Measurements from ENCODE around the gene TCERG1L.

TCERG1L gene

DNA sequence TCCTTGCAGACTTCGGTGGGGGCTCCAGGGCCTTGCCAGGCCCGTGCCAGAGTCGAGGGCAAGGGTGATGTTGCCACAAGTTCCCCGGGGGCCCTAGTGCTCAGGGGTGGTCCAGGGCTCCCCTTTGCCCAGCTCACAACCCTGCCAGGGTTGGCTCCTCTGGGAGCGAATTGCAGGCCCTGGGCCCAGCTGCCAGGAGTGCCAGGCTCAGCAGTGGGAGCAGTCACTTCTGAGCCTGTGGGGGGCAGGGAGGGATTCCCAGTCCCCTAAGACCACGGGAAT, 43.8 kb downstream of the TCERG1L start:
- DNase-seq = no peak

GRCh38 chr10:131266936-131267813, 44.3 kb downstream of the TCERG1L start:
- DNase-seq = no peak

DNA sequence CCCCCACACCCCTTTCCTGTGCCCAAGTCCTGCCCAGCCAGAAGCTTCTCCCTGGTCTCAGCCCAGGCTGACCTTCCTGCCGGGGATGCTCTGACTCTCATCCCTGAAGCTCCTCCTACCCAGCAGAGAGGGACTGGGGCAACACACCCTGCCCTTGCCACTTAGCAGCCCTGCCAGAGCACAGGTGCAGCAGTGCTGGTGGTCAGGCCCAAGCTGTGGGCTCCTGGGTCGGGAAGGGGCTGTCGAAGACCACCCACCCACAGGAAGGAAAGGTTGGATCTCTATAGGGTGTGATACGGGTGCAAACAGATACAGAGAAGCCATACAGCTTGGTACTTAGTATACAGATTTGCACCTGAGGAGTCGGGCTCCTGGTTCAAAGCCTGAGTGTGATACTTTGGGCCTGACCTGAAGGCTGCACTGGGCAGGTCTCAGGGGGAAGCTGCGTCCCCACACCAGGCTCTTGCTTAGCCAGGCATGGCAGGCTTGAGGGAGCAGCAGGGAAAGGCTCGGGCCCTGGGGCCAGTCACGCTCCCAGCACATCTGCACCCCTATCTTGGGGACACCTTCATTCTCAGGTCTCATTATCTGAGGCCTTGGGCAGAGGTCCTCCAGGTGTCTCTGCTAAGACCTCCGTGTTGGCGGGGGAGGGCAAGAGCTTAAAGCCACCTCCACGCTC, 47.3 kb downstream of the TCERG1L start:
- no peak for DNase-seq

- DNase-seq = no peak
Measured at GRCh38 chr10:131261890-131262475, 49.5 kb downstream of the TCERG1L start.

DNA sequence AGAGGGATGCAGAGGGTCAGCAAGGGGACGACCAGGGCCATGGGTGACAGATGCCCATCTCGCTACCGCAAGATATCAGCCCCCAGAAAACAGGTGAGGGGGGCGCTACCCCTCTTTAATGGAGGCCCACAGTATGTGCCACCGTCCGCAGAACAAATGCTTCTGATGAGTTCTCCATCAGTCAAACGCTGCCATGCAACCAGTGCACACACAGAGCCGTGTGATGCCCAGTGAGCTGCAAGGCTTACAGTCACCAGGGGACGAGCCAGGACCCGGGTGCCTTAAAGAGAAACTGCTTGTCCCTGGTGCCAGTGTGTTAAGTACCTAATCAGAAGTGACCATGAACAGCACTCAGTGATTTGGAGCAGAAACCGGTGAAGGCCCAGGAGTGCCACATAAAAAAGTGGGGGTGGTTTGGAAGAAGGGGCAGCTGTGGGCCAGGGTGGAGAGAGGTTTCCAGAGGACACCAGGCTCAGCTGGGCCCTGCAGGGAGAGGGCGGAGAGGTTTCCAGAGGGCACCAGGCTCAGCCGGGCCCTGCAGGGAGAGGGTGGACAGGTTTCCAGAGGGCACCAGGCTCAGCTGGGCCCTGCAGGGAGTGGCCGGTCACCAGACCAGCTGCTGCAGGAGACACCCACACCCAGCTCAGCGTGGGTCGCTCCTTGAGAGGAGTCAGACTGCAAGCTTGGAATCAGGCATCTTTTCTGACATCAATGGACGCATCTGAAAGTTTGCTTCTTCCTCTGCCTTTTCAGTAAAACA, 50.9 kb downstream of the TCERG1L start:
- DNase-seq = no peak

DNA sequence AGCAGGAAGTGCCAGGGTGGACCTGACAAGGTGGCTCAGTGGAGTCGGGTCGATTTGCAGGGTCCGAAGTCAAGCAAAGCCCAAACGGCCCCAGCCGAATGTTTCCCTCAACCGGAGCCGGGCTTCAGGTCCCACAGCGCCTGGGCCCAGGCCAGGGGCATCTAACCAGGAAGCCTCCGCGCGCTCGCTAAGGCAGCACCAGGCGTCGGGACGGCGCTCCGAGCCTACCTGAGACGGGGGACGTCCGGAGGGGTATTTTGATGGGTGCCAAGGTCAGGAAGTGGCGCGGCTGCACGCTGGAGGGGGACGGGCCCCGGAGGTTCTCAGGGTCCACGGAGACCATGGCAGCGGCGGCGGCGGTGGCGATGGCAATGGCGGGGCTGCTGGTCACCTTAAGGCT, 51.5 kb downstream of the TCERG1L start:
- no peak for DNase-seq

- no peak for DNase-seq
Measured at GRCh38 chr10:131259535-131259934, 52.0 kb downstream of the TCERG1L start.

DNA sequence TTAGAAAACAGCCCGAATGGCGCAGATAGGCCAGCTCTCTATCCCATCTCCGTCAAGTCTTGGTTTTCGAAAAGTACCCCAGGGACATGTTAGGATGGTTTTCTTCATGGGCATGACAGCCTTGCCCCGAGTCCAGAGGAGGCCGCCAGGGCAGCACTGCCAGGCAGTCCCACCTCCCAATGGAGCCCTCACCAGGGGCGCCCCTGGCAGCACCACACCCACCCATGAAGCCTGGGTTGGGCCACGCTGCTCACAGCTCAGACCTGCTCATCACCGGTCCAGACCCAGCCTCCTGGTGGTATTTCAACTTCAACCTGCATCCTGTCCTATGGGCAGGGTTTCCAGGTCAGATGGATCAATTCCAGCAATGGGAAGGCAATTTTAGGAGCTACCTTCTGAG, 53.3 kb downstream of the TCERG1L start:
- DNase-seq = no peak

DNA sequence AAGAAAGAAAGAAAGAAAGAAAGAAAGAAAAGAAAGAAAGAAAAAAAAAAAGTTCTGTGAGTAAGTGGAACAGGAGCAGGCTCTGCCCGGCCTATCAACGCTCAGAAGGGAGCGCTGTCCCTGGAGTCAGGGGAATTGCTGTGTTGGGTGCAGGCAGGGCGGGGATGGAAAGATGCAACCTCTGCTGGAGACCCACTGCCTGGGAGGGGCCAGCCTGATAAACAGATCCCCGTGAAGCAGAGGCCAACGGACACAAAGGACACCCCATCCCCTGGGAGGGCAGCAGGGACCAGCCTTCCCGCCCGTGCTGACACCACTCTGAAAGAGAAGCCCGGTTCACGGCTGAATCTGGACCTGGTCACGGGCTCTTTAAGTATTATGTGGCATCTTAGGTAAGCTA, 54.5 kb downstream of the TCERG1L start:
- no peak for DNase-seq

DNA sequence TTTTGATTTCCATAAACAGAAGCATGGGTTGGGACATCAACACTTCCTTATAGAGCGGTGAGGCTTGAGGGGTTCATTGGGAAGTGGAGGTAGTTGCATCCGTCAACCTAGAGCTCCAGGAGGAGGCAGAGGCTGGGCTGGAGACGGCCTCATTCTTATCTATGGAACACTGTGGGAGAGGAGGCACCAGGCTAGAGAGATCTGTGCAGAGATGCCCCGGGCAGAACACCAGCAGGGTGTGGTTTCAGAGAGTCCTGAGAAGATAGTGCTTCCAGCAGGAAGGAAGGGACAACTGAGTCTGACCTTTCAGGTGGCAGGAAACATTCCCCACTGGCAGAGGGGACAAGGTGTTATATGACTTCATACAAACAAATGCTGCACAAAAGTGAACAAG, 56.7 kb downstream of the TCERG1L start:
- DNase-seq = no peak

GRCh38 chr10:131253931-131254858, 57.3 kb downstream of the TCERG1L start:
- no peak for DNase-seq

- DNase-seq = no peak
Measured at GRCh38 chr10:131252567-131253276, 58.8 kb downstream of the TCERG1L start.

GRCh38 chr10:131251146-131251541, 60.4 kb downstream of the TCERG1L start:
- DNase-seq = no peak

- DNase-seq = no peak
Measured at GRCh38 chr10:131250454-131251145, 60.9 kb downstream of the TCERG1L start.

- no peak for DNase-seq
Measured at GRCh38 chr10:131249955-131250344, 61.6 kb downstream of the TCERG1L start.

GRCh38 chr10:131249238-131249954, 62.1 kb downstream of the TCERG1L start:
- no peak for DNase-seq

GRCh38 chr10:131248376-131249165, 63.0 kb downstream of the TCERG1L start:
- DNase-seq = no peak

GRCh38 chr10:131247873-131248272, 63.6 kb downstream of the TCERG1L start:
- DNase-seq = no peak

DNA sequence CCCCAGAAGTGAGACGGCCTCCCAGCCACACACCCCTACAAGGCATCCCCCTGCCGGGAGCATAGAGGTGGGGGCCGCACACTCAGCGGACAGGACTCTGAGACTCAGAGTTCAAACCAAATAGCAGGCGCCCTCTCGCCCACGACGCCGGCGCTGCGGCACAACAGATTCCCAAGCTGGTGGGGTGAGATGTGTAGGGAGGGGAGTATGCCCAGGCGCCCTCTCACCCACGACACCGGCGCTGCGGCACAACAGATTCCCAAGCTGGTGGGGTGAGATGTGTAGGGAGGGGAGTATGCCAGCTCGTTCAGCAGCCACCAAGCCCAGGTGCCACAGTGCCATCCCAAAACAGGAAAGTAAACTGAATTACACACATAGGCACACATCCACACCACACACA, 64.7 kb downstream of the TCERG1L start:
- no peak for DNase-seq

GRCh38 chr10:131246089-131246488, 65.4 kb downstream of the TCERG1L start:
- DNase-seq = no peak

Data from RPMI8226 (cell line).